HL-60 (cell line): ENCODE measurements around the gene LRP1B.

ENCODE experiments used
- DNase-seq, 2 experiments: peaks; one replicate each; pipeline ENCODE4 v3.0.0-alpha.2; 2010 to 2020; ENCODE audit warnings: low read depth in 1 of 2, low spot score in 1 of 2
- H3K27ac ChIP-seq: fragments of 250-450 bp; sonication (Bioruptor Pico); replicated peaks from 2 replicates; pipeline ENCODE4 v1.5.1; 2020; ENCODE audit warnings: mild to moderate bottlenecking, moderate library complexity
- H3K27me3 ChIP-seq: fragments of 250-450 bp; sonication (Bioruptor Pico); 2 replicates; pipeline ENCODE4 v1.5.1; 2021; ENCODE audit warnings: mild to moderate bottlenecking, moderate library complexity; ENCODE audit not compliant: insufficient read depth, poor library complexity, severe bottlenecking
- H3K4me3 ChIP-seq: replicated peaks from 2 replicates; pipeline ENCODE4 v1.5.1; 2011; ENCODE audit warnings: mild to moderate bottlenecking, control low read depth, low read length; ENCODE audit not compliant: insufficient read depth
- GABPA ChIP-seq: IDR thresholded peaks from 2 replicates; pipeline ENCODE4 v1.6.1; 2012; ENCODE audit warnings: low read depth
- POLR2AphosphoS5 ChIP-seq: IDR thresholded peaks from 2 replicates; pipeline ENCODE4 v1.6.1; 2012; ENCODE audit warnings: low read depth
- SPI1 ChIP-seq: IDR thresholded peaks from 2 replicates; pipeline ENCODE4 v1.6.1; 2012; ENCODE audit warnings: low read depth, mild to moderate bottlenecking, borderline replicate concordance
- TF ChIP-seq, protein P1 (sequence below): IDR thresholded peaks from 2 replicates; pipeline ENCODE4 v1.6.1; 2012; ENCODE audit warnings: low read depth; ENCODE audit not compliant: insufficient replicate concordance
- TF ChIP-seq, protein P2 (sequence below): IDR thresholded peaks from one replicate; pipeline ENCODE4 v1.5.1; 2011; ENCODE audit warnings: low read length, control low read depth, inconsistent platforms; ENCODE audit not compliant: insufficient read depth

The LRP1B gene

DNA sequence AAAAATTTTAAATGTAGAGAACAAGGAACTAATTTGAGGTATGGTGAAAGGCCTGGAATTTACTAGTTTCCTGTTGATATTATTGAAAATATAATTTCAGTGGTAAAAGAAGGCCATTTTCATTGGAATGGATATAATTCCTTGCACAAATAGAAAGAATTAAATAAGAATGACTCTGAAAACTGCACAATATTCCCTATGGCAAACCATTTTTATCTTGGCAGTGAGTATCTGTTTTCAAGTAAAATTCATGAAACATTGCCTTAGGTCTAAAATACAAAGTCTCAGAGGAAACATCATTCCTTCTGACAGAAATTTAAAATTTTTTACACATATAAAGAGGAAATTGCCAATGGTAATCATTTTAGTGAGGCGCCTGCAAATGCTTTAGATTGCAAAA is 1468.3 kb downstream of the LRP1B start:
- Histone ChIP-seq H3K27ac (no peak overlapping the region), H3K4me3 (no peak overlapping the region), H3K27me3 (no peaks in the 10 kb centered on the region)
- no peak for DNase-seq
- TF ChIP-seq SPI1 = no peak
- TF ChIP-seq, protein P1, sequence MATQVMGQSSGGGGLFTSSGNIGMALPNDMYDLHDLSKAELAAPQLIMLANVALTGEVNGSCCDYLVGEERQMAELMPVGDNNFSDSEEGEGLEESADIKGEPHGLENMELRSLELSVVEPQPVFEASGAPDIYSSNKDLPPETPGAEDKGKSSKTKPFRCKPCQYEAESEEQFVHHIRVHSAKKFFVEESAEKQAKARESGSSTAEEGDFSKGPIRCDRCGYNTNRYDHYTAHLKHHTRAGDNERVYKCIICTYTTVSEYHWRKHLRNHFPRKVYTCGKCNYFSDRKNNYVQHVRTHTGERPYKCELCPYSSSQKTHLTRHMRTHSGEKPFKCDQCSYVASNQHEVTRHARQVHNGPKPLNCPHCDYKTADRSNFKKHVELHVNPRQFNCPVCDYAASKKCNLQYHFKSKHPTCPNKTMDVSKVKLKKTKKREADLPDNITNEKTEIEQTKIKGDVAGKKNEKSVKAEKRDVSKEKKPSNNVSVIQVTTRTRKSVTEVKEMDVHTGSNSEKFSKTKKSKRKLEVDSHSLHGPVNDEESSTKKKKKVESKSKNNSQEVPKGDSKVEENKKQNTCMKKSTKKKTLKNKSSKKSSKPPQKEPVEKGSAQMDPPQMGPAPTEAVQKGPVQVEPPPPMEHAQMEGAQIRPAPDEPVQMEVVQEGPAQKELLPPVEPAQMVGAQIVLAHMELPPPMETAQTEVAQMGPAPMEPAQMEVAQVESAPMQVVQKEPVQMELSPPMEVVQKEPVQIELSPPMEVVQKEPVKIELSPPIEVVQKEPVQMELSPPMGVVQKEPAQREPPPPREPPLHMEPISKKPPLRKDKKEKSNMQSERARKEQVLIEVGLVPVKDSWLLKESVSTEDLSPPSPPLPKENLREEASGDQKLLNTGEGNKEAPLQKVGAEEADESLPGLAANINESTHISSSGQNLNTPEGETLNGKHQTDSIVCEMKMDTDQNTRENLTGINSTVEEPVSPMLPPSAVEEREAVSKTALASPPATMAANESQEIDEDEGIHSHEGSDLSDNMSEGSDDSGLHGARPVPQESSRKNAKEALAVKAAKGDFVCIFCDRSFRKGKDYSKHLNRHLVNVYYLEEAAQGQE = no peak
- TF ChIP-seq, protein P2, sequence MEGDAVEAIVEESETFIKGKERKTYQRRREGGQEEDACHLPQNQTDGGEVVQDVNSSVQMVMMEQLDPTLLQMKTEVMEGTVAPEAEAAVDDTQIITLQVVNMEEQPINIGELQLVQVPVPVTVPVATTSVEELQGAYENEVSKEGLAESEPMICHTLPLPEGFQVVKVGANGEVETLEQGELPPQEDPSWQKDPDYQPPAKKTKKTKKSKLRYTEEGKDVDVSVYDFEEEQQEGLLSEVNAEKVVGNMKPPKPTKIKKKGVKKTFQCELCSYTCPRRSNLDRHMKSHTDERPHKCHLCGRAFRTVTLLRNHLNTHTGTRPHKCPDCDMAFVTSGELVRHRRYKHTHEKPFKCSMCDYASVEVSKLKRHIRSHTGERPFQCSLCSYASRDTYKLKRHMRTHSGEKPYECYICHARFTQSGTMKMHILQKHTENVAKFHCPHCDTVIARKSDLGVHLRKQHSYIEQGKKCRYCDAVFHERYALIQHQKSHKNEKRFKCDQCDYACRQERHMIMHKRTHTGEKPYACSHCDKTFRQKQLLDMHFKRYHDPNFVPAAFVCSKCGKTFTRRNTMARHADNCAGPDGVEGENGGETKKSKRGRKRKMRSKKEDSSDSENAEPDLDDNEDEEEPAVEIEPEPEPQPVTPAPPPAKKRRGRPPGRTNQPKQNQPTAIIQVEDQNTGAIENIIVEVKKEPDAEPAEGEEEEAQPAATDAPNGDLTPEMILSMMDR = no peak
- no peak for TF ChIP-seq GABPA
- no peak for TF ChIP-seq POLR2AphosphoS5

DNA sequence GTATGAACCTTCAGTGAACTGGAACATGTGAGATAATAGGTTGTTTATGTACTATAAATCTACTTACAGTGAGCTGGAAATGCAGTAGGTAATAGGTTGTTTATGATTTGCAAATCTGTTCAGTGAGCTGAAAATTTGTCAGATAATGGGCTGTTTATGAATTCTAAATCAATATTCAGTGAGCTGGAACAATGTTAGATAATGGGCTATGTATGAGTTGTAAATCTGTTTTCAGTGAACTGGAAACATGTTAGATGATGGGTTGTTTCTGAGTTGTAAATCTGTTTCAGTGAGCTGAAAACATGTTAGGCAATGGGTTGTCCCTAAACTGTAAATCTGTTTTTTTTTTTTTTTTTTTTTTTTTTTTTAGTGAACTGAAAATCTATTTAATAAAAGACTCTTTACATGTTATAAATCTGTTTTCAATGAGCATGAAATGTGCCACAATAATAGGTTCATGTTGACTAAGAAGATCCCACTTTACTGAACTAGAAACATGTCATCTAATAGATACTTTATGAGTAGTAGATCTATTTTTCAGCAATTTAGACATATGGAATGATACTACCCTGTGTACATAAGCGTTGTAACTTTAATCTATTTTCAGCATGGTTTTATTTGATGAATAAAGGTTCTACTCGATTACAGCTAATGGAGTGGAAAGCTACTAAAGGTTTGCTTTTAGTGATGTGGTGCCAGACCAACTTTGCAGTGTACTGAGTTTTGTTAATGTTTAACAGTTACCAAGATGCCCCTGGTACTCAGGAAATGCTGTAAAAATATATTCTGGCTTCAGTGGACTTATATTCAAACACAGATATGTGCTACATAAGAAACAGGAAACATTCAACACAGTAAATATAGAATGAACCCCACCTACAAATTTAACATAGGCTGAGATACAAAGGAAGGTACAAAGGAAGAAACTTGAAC is 1471.8 kb downstream of the LRP1B start:
- Histone ChIP-seq H3K27ac (no peak overlapping the region), H3K4me3 (no peak overlapping the region), H3K27me3 (no peaks in the 10 kb centered on the region)
- no peak for DNase-seq
- TF ChIP-seq SPI1 (no peak), POLR2AphosphoS5 (no peak), GABPA (no peak)
- TF ChIP-seq, protein P2 = no peak
- TF ChIP-seq, protein P1 = no peak

DNA sequence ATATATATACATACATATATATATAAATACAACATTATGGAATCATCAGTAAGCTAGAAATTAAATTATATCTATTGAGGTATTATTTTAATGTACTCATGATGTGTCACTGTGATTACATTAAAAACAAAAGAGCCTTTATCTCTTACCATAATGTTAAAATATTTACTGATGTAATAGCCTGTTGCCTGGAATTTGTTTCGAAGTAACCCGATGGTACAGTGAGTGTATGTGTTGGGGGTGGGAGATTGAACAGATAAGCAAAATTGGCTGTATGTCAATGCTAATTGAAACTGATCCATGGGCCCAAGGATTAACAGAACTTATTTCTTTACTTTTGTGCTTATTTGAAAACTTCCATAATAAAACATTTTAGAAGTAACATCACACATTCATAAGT is 1473.2 kb downstream of the LRP1B start:
- DNase-seq = no peak
- Histone ChIP-seq H3K27me3 (no peaks in the 10 kb centered on the region), H3K4me3 (no peak overlapping the region), H3K27ac (no peak overlapping the region)
- TF ChIP-seq GABPA (no peak), SPI1 (no peak), POLR2AphosphoS5 (no peak)
- TF ChIP-seq, protein P2 = no peak
- TF ChIP-seq, protein P1 = no peak
